Brain microvascular endothelial cell (primary cell): ENCODE measurements around the gene PZP.
"Not testable (repeated sequence)": the region's sequence is repeated elsewhere in the genome, so short reads cannot be mapped to it uniquely, and the experiment has no call there.

Experiments used
- DNase-seq: peaks from one replicate; pipeline ENCODE4 v3.0.0-alpha.2; 2020
- H3K27ac ChIP-seq: fragments of 250-450 bp; sonication (Bioruptor Pico); 2 replicates; pipeline ENCODE4 v1.5.1; 2020; ENCODE audit warnings: mild to moderate bottlenecking, moderate library complexity
- H3K27me3 ChIP-seq: fragments of 250-450 bp; sonication (Bioruptor Pico); replicated peaks from 2 replicates; pipeline ENCODE4 v1.5.1; 2020; ENCODE audit warnings: mild to moderate bottlenecking
- H3K36me3 ChIP-seq: fragments of 250-450 bp; sonication (Bioruptor Pico); replicated peaks from 2 replicates; pipeline ENCODE4 v1.5.1; 2020; ENCODE audit warnings: mild to moderate bottlenecking
- H3K4me3 ChIP-seq: 2 replicates; pipeline ENCODE4 v1.5.1; 2011; ENCODE audit warnings: low read depth, mild to moderate bottlenecking, control low read depth, low read length, moderate library complexity
- in situ Hi-C: cut with HindIII; loops from 2 replicates; pipeline ENCODE4 v1.10.0; 2017; ENCODE audit warnings: low sequenced_read_pairs, low pct_ligation_motif_present
- TF ChIP-seq, protein P1 (sequence below): IDR thresholded peaks from 2 replicates; pipeline ENCODE4 v1.5.1; 2011; ENCODE audit warnings: low read depth, mild to moderate bottlenecking, moderate library complexity, low read length, control low read depth, inconsistent platforms; ENCODE audit errors: missing control alignments

Gene PZP

DNA sequence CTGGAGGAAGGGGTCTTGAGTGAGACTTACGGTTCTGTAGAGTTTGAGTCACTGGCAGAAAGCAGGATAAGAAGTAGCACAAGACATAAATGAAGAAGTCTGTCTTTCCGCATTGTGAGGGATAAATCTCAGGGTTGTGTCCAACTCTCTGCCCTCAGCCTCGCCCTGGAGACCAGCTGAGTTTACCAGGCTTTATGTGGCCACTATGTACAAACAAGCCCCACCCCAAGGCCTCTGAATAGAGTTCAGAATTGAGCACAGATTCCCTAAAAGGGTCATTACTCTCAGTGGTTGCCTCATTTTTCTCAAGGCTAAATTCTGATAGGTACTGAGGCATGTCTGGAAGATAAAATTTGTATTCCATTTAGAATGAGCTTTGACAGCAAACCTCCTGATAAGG is at the start of gene PZP:
Gene PZP (minus strand): TSS at position 167 of the 400 bp plus-strand sequence. CDS start 54 bp downstream, at position 113.
- no peak within 1 kb of the TSS for H3K27ac ChIP-seq
- H3K36me3 ChIP-seq = no peaks in the 10 kb centered on the region
- H3K27me3 ChIP-seq = no peaks in the 10 kb centered on the region
- no peak for DNase-seq
- in situ Hi-C loops = no loop called here
- no peak within 1 kb of the TSS for H3K4me3 ChIP-seq
- TF ChIP-seq, protein P1, sequence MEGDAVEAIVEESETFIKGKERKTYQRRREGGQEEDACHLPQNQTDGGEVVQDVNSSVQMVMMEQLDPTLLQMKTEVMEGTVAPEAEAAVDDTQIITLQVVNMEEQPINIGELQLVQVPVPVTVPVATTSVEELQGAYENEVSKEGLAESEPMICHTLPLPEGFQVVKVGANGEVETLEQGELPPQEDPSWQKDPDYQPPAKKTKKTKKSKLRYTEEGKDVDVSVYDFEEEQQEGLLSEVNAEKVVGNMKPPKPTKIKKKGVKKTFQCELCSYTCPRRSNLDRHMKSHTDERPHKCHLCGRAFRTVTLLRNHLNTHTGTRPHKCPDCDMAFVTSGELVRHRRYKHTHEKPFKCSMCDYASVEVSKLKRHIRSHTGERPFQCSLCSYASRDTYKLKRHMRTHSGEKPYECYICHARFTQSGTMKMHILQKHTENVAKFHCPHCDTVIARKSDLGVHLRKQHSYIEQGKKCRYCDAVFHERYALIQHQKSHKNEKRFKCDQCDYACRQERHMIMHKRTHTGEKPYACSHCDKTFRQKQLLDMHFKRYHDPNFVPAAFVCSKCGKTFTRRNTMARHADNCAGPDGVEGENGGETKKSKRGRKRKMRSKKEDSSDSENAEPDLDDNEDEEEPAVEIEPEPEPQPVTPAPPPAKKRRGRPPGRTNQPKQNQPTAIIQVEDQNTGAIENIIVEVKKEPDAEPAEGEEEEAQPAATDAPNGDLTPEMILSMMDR = no peak

GRCh38 chr12:9256758-9257405 is 48.7 kb upstream of the PZP start:
- no peak overlapping the region for H3K27ac ChIP-seq
- TF ChIP-seq, protein P1 = no peak
- no peak for DNase-seq
- in situ Hi-C loops = no loop called here
- no peaks in the 10 kb centered on the region for H3K36me3 ChIP-seq
- no peak overlapping the region for H3K4me3 ChIP-seq
- H3K27me3 ChIP-seq = no peaks in the 10 kb centered on the region

- Histone ChIP-seq H3K36me3 (no peaks in the 10 kb centered on the region), H3K4me3 (no peak overlapping the region), H3K27me3 (no peaks in the 10 kb centered on the region), H3K27ac (no peak overlapping the region)
- TF ChIP-seq, protein P1 = no peak
- in situ Hi-C loops = no loop called here
- no peak for DNase-seq
Observed at GRCh38 chr12:9256341-9256740, 48.1 kb upstream of the PZP start.

- H3K27me3 ChIP-seq = no peaks in the 10 kb centered on the region
- H3K27ac ChIP-seq = no peak overlapping the region
- TF ChIP-seq, protein P1 = no peak
- H3K4me3 ChIP-seq = no peak overlapping the region
- DNase-seq = no peak
- H3K36me3 ChIP-seq = no peaks in the 10 kb centered on the region
- in situ Hi-C loops = no loop called here
Observed at GRCh38 chr12:9255837-9256236, 47.6 kb upstream of the PZP start.

GRCh38 chr12:9253464-9253863 is 45.3 kb upstream of the PZP start:
- DNase-seq = no peak
- TF ChIP-seq, protein P1 = no peak
- in situ Hi-C loops = no loop called here
- H3K36me3 ChIP-seq = no peaks in the 10 kb centered on the region
- no peak overlapping the region for H3K27ac ChIP-seq
- H3K27me3 ChIP-seq = no peaks in the 10 kb centered on the region
- H3K4me3 ChIP-seq = no peak overlapping the region

- in situ Hi-C loops, H3K36me3 ChIP-seq, H3K27me3 ChIP-seq, H3K4me3 ChIP-seq, DNase-seq, H3K27ac ChIP-seq: not testable (repeated sequence)
Observed at GRCh38 chr12:9252791-9253190, 44.6 kb upstream of the PZP start.
